GM18517 (cell line): ENCODE measurements around the gene ERC1.

ENCODE experiments used
- ATAC-seq: cut with Tn5 transposase; IDR thresholded peaks from one replicate; pipeline ENCODE4 v1.9.1; 2021; ENCODE audit warnings: mild to moderate bottlenecking, moderate library complexity; ENCODE audit not compliant: unreplicated experiment

Gene ERC1

GRCh38 chr12:1280059-1280458, 289.0 kb downstream of the ERC1 start:
- ATAC-seq = no peak

- no peak for ATAC-seq
Observed at GRCh38 chr12:1281683-1282366, 290.8 kb downstream of the ERC1 start.

DNA sequence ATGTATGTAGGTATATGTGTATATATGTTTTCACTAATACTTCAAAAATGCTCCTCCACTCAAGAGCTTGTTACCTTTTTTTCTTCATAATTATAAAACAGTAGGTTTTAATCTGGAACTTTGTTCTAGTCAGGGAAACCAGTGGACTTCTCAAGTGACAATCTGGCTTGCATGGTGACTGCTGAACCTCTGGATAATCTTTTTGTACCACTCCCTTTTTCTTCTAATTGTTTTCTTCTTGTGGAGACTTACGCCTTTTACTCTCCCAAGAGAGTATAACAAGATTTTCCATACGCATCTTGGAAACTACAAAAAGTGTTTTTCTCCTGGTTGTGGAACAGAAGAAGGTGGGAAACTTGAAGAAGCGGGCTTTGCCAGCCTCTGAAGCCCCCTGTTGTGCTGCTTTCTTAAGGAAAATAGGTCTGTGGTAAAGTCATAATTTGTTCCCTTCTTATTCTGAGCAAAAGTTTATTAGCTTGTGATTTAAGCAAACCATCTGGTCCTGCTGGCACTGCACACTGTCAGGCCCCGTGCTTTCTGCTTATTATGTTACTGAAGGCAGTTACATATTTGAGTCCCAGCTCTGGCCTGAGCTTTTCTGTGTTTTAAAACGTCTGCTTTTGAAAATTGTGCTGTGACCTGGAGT, 291.8 kb downstream of the ERC1 start:
- ATAC-seq = no peak

GRCh38 chr12:1283316-1283715, 292.3 kb downstream of the ERC1 start:
- no peak for ATAC-seq

DNA sequence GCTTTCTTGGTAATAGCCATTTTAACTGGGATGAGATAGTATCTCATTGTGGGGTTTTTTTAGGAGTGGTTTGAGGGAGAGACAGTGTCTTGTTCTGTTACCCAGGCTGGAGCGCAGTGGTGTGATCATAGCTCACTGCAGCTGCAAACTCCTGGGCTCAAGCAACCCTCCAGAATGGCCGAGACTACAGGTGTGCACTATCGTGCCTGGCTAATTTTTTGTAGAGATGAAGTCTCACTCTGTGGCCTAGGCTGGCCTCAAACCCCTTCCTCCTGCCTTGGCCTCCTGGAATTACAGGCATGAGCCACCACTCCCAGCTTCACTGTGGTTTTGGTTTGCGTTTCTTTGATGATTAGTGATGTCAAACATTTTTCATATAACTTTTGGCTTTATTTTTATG, 293.6 kb downstream of the ERC1 start:
- no peak for ATAC-seq

DNA sequence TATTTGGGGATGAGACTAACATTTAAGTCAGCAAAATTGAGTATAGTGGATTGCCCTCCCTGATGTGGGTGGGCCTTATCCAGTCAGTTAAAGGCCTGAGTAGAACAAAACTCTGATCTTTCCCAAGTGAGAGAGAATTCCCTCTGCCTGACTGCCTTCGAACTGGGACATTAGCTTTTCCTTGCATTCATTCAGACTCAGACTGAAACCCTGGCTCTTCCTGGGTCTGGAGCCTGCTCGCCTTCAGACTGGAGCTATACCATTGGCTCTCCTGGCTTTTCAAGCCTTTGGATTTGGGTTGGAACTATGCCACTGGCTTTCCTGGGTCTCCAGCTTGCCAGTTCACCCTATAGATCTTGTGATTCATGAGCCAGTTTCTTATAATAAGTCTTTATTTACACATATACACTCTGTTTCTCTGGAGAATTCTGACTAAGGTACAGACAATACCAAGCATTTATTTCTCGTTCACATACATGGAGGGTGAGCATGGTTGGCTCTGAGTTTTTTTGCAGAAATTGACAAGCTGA, 296.5 kb downstream of the ERC1 start:
- ATAC-seq = no peak

DNA sequence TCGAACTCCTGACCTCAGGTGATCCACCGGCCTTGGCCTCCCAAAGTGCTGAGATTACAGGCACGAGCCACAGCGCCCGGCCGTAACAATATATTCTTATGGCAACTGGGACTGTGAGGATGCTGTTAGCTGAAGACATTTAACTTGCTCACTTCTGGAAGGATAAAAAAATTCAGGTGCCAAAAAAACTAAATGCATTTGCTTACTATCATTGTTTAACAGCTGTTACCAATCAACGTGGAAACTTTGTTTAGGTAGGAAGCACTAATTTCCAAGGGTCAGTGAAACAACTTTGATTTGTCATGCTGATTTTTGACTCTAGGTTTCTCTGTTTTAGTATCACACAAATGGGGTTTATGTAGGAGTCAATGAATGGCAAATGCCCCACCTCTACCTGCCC, 297.3 kb downstream of the ERC1 start:
- no peak for ATAC-seq

GRCh38 chr12:1289371-1290155, 298.5 kb downstream of the ERC1 start:
- no peak for ATAC-seq

GRCh38 chr12:1290716-1291115, 299.7 kb downstream of the ERC1 start:
- no peak for ATAC-seq

- no peak for ATAC-seq
Observed at GRCh38 chr12:1291601-1292332, 300.7 kb downstream of the ERC1 start.

DNA sequence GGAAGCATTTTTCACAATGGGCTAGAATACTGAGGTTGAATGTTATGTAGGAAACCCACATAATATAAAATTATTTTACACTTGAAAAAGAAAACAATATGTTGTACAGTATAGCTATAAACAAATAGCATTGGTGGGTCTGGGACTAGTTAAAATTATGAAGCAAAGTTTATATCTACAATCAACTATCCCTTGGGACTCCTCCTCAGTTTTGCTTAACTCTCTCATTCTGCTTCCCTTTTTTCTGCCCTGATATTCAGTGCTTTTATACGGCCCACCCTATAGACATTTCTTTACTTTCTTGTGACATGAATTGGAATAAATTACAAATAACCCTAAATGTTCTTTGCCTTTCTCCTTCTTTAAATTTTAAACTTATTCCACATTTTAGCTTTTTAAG, 302.9 kb downstream of the ERC1 start:
- no peak for ATAC-seq

DNA sequence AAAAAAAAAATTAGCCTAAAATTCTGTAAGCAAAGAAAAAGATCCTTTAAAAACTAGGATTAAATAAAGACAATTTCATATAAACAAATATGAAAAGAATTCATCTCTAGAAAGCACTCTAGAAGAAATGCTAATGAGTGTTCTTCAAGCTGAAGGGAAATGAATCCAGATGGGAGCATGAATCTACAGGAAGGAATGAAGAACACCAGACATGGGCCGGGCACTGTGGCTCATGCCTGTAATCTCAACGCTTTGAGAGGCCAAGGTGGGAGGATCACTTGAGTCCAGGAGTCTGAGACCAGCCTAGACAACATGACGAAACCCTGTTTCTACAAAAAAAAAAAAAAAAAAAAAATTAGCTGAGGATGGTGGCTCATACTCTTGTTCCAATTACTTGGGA, 306.2 kb downstream of the ERC1 start:
- ATAC-seq = no peak

DNA sequence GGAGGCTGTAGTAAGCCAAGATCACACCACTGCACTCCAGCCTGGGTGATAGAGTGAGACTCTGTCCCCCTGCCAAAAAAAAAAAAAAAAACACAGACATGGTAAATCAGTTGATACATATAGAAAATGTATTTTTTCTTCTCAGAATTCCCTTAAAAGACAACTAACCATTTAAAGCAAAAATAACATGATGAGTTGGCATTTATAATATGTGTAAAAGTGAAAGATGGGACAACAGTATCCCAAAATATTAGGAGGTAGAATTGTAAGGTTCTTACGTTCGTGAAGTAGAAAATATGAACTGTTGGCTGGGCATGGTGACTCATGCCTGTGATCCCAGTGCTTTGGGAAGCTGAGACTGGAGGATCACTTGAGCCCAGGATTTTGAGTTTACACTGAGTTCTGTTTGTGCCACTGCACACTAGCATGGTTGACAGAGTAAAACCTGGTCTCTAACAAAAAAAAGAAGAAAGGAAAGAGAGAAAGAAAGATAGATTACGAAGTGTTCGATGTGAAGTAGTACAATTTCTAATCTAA, 306.7 kb downstream of the ERC1 start:
- ATAC-seq = no peak

DNA sequence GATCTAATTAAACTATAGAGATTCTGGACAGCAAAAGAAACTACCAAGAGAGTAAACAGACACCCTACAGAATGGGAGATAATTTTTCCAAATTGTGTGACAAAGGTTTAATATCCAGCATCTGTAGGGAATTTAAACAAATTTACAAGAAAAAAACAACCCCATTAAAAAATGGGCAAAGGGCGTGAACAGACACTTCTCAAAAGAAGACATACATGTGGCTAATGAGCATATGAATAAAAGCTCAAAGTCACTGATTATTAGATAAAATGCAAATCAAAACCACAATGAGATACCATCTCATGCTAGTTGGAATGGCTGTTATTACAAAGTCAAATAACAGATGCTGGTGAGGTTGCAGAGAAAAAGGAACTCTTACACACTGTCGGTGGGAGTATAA, 309.4 kb downstream of the ERC1 start:
- ATAC-seq = no peak

DNA sequence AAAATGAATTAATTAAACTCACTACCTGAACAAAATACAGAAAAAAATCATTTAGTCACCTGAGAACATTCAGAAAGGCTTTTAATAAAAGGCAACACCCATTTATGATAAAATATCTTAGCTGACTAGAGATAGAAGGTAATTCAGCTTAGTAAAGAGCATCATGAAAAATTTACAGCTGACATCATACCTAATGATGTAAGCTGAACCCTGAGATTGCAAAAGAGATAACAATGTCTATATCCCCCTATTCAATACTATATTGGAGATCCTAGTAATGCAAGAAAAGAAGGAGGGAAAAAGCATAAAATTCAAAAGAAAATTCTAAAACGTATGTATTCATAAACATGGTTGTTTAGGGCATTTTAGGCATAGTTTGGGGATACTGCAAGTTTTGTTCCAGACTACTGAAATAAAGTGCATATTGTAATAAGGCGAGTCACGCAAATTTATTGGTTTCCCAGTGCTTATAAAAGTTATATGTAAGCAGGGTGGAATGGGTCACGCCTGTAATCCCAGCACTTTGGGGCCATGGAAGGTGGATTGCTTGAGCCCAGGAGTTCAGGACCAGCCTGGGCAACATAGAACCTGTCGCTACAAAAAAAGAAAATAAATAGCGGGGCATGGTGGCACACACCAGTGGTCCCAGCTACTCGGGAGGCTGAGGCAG, 311.3 kb downstream of the ERC1 start:
- no peak for ATAC-seq

DNA sequence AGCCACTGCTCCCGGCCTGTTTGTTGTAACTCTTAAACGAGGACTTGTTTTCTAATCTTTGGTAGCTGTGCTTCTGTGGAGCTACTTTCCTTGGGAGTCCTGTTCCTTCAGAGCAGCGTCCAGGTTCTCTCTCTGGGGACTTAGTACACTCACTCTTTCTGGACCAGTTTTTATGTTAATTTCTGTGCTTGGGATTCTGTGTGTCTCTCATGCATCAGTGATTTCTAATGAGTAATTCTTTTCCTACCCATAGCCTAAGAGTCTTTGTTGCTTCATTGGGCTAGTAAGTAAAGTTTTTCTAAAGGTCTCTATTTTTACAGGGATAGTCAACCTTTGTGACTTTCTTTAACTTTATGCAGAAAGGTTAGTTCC, 314.0 kb downstream of the ERC1 start:
- no peak for ATAC-seq

DNA sequence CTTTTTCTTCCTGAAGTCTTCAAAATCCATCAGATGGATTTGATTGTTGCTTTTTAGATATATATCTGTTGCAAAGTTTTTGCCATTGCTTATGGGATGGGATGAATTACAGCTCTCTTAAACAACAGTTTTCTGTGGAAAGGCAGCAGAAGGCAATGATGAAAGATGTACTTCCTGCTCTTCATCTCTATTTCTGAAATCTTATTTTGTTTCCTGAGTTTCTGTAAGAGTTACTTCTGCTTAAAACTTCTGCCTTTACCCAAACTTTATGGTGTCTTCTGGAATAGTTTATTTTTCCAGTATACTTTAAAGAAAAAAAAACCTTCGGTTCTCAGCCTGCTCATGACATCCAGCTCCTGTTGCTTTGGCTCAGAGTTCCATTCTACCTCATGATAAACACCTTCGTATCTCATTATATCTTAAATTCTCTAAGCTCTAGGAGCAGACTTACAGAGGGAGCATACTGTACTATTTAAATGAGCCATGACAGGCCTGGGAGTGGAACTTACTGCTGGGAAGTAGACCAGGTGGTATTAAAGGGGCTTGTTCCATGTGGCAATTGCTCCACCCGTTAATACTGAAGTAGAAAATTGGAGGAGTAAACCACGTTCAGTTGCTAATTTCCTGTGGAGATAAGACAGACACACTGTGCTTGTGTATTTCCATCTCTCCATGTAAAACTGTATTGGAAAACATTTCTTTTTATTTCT, 314.9 kb downstream of the ERC1 start:
- ATAC-seq = no peak

DNA sequence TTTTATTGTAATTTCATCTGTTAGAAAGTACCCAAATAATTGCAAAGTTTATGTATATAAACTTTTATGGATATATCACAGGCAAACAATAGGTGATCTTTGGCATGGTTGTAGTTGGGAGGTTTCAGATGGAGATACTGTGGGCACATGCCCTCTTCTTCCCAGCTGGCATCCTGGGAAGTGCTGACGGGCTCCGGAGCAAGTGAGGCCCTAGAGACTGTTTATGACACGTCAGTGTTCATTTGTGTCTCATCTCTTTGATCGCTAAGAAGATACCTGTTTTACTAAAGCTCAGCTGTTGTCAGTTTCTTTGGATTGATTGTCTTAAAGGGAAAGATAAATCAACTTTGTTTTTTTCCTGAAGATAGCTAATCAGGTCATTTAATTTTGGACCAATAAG, 315.8 kb downstream of the ERC1 start:
- no peak for ATAC-seq

GRCh38 chr12:1307796-1308195, 316.8 kb downstream of the ERC1 start:
- ATAC-seq = no peak

- no peak for ATAC-seq
Observed at GRCh38 chr12:1309613-1310012, 318.6 kb downstream of the ERC1 start.
